Body of pancreas (tissue), 4 donors: ENCODE results near the gene ASB15.

Experiments used
- POLR2A ChIP-seq, 3 donors: fragments of 450-650 bp; IDR thresholded peaks; one replicate each; pipeline ENCODE4 v1.6.1; 2016; ENCODE audit warnings: antibody characterized with exemption in 3 of 3, mild to moderate bottlenecking in 2 of 3
- TF ChIP-seq, protein P1 (sequence below), 7 experiments: fragments of 450-650 bp in 4 of 7; fragments of 200-600 bp in 3 of 7; sonication (generic) in 3 of 7; IDR thresholded peaks; one replicate each; pipeline ENCODE4 v1.5.1; 2016 to 2019; ENCODE audit warnings: antibody characterized with exemption in 7 of 7

DNA sequence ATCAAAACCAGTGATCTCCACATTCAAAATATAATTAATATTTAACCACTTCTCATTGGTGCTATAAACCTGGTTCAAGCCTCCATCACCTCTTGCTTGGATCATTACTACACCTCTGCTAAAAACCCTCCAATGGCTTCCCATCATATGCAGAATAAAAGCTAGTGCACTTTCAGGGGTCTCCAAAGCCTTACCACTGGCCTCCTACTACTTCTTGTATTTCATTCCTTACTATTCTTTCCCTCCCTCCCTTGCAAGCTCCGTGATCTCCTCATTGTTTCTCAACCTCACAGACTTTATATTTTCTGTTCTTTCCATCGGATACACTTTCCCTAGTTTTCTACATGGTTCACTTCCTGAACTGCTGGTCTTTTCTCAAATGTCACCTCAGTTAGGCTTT, 85.5 kb downstream of the ASB15 start:
- TF ChIP-seq POLR2A (IDR thresholded peaks at IDR 0.05) = no peak
- TF ChIP-seq, protein P1, sequence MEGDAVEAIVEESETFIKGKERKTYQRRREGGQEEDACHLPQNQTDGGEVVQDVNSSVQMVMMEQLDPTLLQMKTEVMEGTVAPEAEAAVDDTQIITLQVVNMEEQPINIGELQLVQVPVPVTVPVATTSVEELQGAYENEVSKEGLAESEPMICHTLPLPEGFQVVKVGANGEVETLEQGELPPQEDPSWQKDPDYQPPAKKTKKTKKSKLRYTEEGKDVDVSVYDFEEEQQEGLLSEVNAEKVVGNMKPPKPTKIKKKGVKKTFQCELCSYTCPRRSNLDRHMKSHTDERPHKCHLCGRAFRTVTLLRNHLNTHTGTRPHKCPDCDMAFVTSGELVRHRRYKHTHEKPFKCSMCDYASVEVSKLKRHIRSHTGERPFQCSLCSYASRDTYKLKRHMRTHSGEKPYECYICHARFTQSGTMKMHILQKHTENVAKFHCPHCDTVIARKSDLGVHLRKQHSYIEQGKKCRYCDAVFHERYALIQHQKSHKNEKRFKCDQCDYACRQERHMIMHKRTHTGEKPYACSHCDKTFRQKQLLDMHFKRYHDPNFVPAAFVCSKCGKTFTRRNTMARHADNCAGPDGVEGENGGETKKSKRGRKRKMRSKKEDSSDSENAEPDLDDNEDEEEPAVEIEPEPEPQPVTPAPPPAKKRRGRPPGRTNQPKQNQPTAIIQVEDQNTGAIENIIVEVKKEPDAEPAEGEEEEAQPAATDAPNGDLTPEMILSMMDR (IDR thresholded peaks at IDR 0.05) = no peak
